Bronchial epithelial cell (primary cell): ENCODE results near the gene VPS4A. TPM values are rescaled to one million over a fixed set of nuclear protein-coding genes. Genes with fewer than 3 reads are reported as not detected.
A peak's percentile ranks its signal among the peaks of the same experiment; 100 is the strongest.
"Not testable (repeated sequence)": the region's sequence is repeated elsewhere in the genome, so short reads cannot be mapped to it uniquely, and the experiment has no call there.

Source experiments
- DNase-seq: peaks from one replicate; pipeline ENCODE4 v3.0.0-alpha.2; 2010; ENCODE audit warnings: low read depth
- FAIRE-seq: peaks from 2 replicates; lab custom pipeline; 2011; peaks lifted over from hg19 to GRCh38; lab: Jason Lieb, UNC
- H3K27me3 ChIP-seq: 2 replicates; pipeline ENCODE4 v1.5.1; 2011; ENCODE audit warnings: low read length; ENCODE audit not compliant: control insufficient read depth, insufficient read depth
- H3K36me3 ChIP-seq: 2 replicates; pipeline ENCODE4 v1.5.1; 2011; ENCODE audit warnings: low read length; ENCODE audit not compliant: control insufficient read depth, insufficient read depth
- H3K4me3 ChIP-seq: 2 replicates; pipeline ENCODE4 v1.5.1; 2011; ENCODE audit warnings: mild to moderate bottlenecking, low read depth, low read length, control low read depth
- CTCF ChIP-seq: IDR thresholded peaks from 2 replicates; pipeline ENCODE4 v1.5.1; 2011; ENCODE audit warnings: mild to moderate bottlenecking, moderate library complexity, low read length, control low read depth, inconsistent platforms; ENCODE audit not compliant: insufficient read depth, severe bottlenecking
- total RNA-seq: library from RNA; depleted of rRNA; stranded (reverse); fragments of >200 nt; gene quantifications from 2 replicates; pipeline ENCODE4 v1.2.1, GENCODE V29; 2014

The VPS4A gene
- total RNA-seq, 1 donor from 2014 or later = 41.9 TPM

- FAIRE-seq (no peak), DNase-seq (no peak)
- Histone ChIP-seq H3K27me3 (no peaks in the 10 kb centered on the region), H3K36me3 (no peaks in the 10 kb centered on the region), H3K4me3 (no peak overlapping the region)
- TF ChIP-seq CTCF = no peak
Observed at GRCh38 chr16:69285240-69285639, 25.9 kb upstream of the VPS4A start.

GRCh38 chr16:69286941-69287713 is 24.0 kb upstream of the VPS4A start:
- no peaks in the 10 kb centered on the region for H3K36me3 ChIP-seq
- TF ChIP-seq CTCF = no peak
- no peak overlapping the region for H3K4me3 ChIP-seq
- FAIRE-seq = no peak
- H3K27me3 ChIP-seq = no peaks in the 10 kb centered on the region
- DNase-seq = peak; percentile 56

- not testable (repeated sequence) for H3K27me3 ChIP-seq, H3K36me3 ChIP-seq, H3K4me3 ChIP-seq, FAIRE-seq, DNase-seq
Observed at GRCh38 chr16:69291657-69292056, 19.5 kb upstream of the VPS4A start.

- TF ChIP-seq CTCF = no peak
- Histone ChIP-seq H3K4me3 (no peak overlapping the region), H3K36me3 (no peaks in the 10 kb centered on the region), H3K27me3 (no peaks in the 10 kb centered on the region)
- no peak for DNase-seq
- FAIRE-seq = no peak
Observed at GRCh38 chr16:69293401-69293800, 17.7 kb upstream of the VPS4A start.

- Histone ChIP-seq H3K36me3 (no peaks in the 10 kb centered on the region), H3K27me3 (no peaks in the 10 kb centered on the region), H3K4me3 (no peak overlapping the region)
- peak; percentile 79 for DNase-seq
- no peak for TF ChIP-seq CTCF
- peak; percentile 75 for FAIRE-seq
Observed at GRCh38 chr16:69294051-69294450, 17.1 kb upstream of the VPS4A start.

GRCh38 chr16:69296771-69297170 is 14.4 kb upstream of the VPS4A start:
- not testable (repeated sequence) for H3K27me3 ChIP-seq, H3K36me3 ChIP-seq, DNase-seq, H3K4me3 ChIP-seq, FAIRE-seq

- H3K27me3 ChIP-seq = no peaks in the 10 kb centered on the region
- FAIRE-seq (no peak), DNase-seq (no peak)
- H3K36me3 ChIP-seq = peaks cover 4% of the 10 kb centered on the region
- TF ChIP-seq CTCF = no peak
- H3K4me3 ChIP-seq = no peak overlapping the region
Observed at GRCh38 chr16:69298261-69298660, 12.9 kb upstream of the VPS4A start.
